Measurements from ENCODE around the gene CPLX3. TPM values are rescaled to one million over a fixed set of nuclear protein-coding genes. Genes with fewer than 3 reads are reported as not detected.

The CPLX3 gene
- total RNA-seq, 3 donors from 2014 or later, result 0.66 TPM; not detected in 2

GRCh38 chr15:74812533-74812932 is 13.9 kb upstream of the CPLX3 start, which contains the start of gene LMAN1L:
Gene LMAN1L, plus strand, starts transcription at chr15:74812835. Its CDS starts 20 bp downstream, at chr15:74812855.
- Histone ChIP-seq H3K27ac (no peak within 1 kb of the TSS), H3K4me1 (no peaks in the 10 kb centered on the region), H3K4me3 (no peak within 1 kb of the TSS), H3K9me3 (no peaks in the 10 kb centered on the region), H3K36me3 (no peaks in the 10 kb centered on the region), H3K27me3 (no peaks in the 10 kb centered on the region)
- TF ChIP-seq POLR2A (IDR thresholded peaks at IDR 0.05) (no peak), POLR2AphosphoS5 (IDR thresholded peaks at IDR 0.05) (no peak), CTCF (IDR thresholded peaks at IDR 0.05) (no peak)
- intact Hi-C loops (cut with DNase I; ENCODE audit: low total_unique reads), result no loop called here
- no peak for DNase-seq (ENCODE audit: low spot score in 2 of 2)

- H3K27me3 ChIP-seq, result no peaks in the 10 kb centered on the region
- intact Hi-C loops (cut with DNase I; ENCODE audit: low total_unique reads), result no loop called here
- TF ChIP-seq POLR2AphosphoS5 (IDR thresholded peaks at IDR 0.05) (no peak), POLR2A (IDR thresholded peaks at IDR 0.05) (no peak), CTCF (IDR thresholded peaks at IDR 0.05) (no peak)
- no peak overlapping the region for H3K4me3 ChIP-seq
- H3K36me3 ChIP-seq, result no peaks in the 10 kb centered on the region
- DNase-seq (ENCODE audit: low spot score in 2 of 2), result peak in 1 of 2 donors; percentile 42
- peak overlapping the region in 1 of 2 donors; percentile 87 for H3K27ac ChIP-seq
- no peaks in the 10 kb centered on the region for H3K9me3 ChIP-seq
- H3K4me1 ChIP-seq, result no peaks in the 10 kb centered on the region
These were observed 11.1 kb upstream of the CPLX3 start for GRCh38 chr15:74815121-74815934.

- intact Hi-C loops (cut with DNase I; ENCODE audit: low total_unique reads), result no loop called here
- H3K9me3 ChIP-seq, result no peaks in the 10 kb centered on the region
These were observed 10.5 kb upstream of the CPLX3 start for GRCh38 chr15:74815961-74816360.

GRCh38 chr15:74816624-74817369 is 9.6 kb upstream of the CPLX3 start:
- no peaks in the 10 kb centered on the region for H3K4me1 ChIP-seq
- H3K9me3 ChIP-seq, result no peaks in the 10 kb centered on the region
- H3K4me3 ChIP-seq, result no peak overlapping the region
- no peak for DNase-seq (ENCODE audit: low spot score in 2 of 2)
- H3K27me3 ChIP-seq, result no peaks in the 10 kb centered on the region
- no peaks in the 10 kb centered on the region for H3K36me3 ChIP-seq
- TF ChIP-seq POLR2A (IDR thresholded peaks at IDR 0.05), result no peak
- no peak for TF ChIP-seq CTCF (IDR thresholded peaks at IDR 0.05)
- no peak for TF ChIP-seq POLR2AphosphoS5 (IDR thresholded peaks at IDR 0.05)
- intact Hi-C loops (cut with DNase I; ENCODE audit: low total_unique reads), result no loop called here
- H3K27ac ChIP-seq, result peak overlapping the region; percentile 67 to 87

More at GRCh38 chr15:74815961-74816360, 10.5 kb upstream of the CPLX3 start:
- no peaks in the 10 kb centered on the region for H3K4me1 ChIP-seq
- no peak for TF ChIP-seq POLR2AphosphoS5 (IDR thresholded peaks at IDR 0.05)
- no peak for TF ChIP-seq CTCF (IDR thresholded peaks at IDR 0.05)
- TF ChIP-seq POLR2A (IDR thresholded peaks at IDR 0.05), result no peak
- no peak overlapping the region for H3K4me3 ChIP-seq
- no peaks in the 10 kb centered on the region for H3K27me3 ChIP-seq
- no peaks in the 10 kb centered on the region for H3K36me3 ChIP-seq
- no peak for DNase-seq (ENCODE audit: low spot score in 2 of 2)
- peak overlapping the region; percentile 33 to 87 for H3K27ac ChIP-seq

- Histone ChIP-seq H3K27ac (peak overlapping the region; percentile 67 to 87), H3K27me3 (no peaks in the 10 kb centered on the region), H3K4me3 (no peak overlapping the region), H3K4me1 (no peaks in the 10 kb centered on the region), H3K36me3 (no peaks in the 10 kb centered on the region), H3K9me3 (no peaks in the 10 kb centered on the region)
- intact Hi-C loops (cut with DNase I; ENCODE audit: low total_unique reads), result no loop called here
- peak; percentile 59 to 65 for DNase-seq (ENCODE audit: low spot score in 2 of 2)
- TF ChIP-seq CTCF (IDR thresholded peaks at IDR 0.05) (peak in 1 of 3 donors; percentile 40), POLR2A (IDR thresholded peaks at IDR 0.05) (no peak), POLR2AphosphoS5 (IDR thresholded peaks at IDR 0.05) (no peak)
These were observed 9.1 kb upstream of the CPLX3 start for GRCh38 chr15:74817370-74817737.

Measured in breast epithelium (tissue), 4 donors.